Measurements from ENCODE around the gene PALD1.

The PALD1 gene

GRCh38 chr10:70435241-70436085 is 43.1 kb upstream of the PALD1 start:
- DNase-seq (ENCODE audit: low read depth) = no peak
- no peak for TF ChIP-seq CTCF (IDR thresholded peaks at IDR 0.05; ENCODE audit: insufficient read depth, low read depth, low read length, missing control alignments)
- no peak overlapping the region for H3K4me3 ChIP-seq (ENCODE audit: low read length)

- DNase-seq (ENCODE audit: low read depth) = no peak
- H3K4me3 ChIP-seq (ENCODE audit: low read length) = no peak overlapping the region
- no peak for TF ChIP-seq CTCF (IDR thresholded peaks at IDR 0.05; ENCODE audit: insufficient read depth, low read depth, low read length, missing control alignments)
Observed at GRCh38 chr10:70437721-70438120, 40.8 kb upstream of the PALD1 start.

DNA sequence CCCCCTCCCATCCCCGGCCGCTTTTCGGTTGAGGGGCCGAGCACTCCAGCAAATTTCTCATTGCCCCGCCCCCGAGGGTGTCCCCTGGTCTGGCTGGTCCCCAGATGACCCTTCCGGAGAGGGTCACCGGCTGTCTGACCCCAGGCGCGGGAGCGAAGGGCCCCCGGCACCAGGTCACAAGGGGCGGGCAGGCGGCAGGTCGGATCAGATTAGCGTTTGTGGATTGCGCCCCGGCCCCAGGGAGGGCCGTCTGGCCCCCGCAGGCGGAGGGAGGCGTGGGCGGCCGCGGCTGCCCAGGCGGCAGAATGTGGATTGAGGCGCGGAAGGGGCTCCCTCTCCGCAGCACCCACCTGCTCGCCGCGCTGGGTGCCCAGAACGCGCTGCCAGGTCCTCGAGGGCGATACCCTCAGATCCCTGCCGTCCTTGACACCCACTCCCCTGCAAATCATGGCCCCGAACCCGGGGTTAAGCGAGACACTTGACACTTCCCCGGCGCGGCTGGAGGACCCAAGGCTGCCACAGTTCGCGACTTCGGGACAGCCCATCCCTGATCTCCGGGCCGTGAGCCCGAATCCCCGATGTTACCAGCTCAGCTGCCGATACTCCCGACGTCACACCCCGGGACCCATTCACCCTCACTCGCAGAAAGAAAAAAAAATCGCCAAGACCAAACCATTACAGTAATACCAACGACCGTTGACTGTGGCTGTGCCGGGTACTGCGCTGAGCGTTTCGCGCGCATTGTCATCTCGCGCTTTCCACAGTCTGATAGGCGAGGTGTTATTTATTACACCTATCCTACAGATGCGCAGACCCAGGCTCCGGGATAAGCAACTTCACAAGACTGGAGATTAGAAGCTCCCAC is 38.0 kb upstream of the PALD1 start:
- H3K4me3 ChIP-seq (ENCODE audit: low read length) = no peak overlapping the region
- DNase-seq (ENCODE audit: low read depth) = no peak
- no peak for TF ChIP-seq CTCF (IDR thresholded peaks at IDR 0.05; ENCODE audit: insufficient read depth, low read depth, low read length, missing control alignments)

DNA sequence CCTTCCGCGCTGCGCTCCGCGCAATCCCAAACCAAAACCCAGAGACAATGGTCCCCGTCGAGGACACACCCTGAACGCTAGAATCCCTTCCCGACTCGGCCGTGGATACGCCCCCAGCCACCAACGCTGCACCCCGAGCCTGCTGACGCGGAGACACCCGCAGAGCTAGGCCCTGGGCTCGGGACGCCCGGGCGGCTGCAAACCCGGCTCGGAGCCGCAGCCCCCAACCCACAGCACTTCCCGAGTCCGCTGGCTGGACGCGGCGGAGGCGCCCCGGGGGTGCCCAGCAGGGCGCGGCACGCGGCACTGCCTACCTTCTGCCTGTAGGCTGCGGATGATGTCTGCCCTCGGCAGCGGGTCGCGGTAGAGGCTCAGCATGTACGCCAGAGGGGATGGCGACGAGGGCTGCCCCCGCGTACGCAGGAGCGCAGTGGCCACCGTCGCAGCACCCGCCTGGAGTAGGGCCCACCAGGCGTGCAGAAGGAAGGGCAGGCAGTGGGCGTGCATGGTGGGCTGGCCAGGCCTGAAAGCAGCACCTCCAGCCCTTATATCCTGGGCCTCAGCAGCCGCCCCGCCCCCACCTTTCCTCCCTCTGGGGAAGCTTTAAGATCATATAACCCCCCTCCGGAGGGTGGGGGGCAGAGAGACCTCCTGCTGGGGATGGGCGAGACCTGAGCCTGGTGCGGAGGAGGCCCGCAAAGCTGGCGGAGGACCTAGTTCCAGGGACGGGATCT is 37.2 kb upstream of the PALD1 start, which contains the start of gene NODAL:
Gene NODAL, minus strand, starts transcription at position 521 of the 734 bp plus-strand sequence. Its CDS starts 14 bp downstream, at position 507.
- H3K4me3 ChIP-seq (ENCODE audit: low read length) = no peak within 1 kb of the TSS
- no peak for TF ChIP-seq CTCF (IDR thresholded peaks at IDR 0.05; ENCODE audit: insufficient read depth, low read depth, low read length, missing control alignments)
- DNase-seq (ENCODE audit: low read depth) = no peak

DNA sequence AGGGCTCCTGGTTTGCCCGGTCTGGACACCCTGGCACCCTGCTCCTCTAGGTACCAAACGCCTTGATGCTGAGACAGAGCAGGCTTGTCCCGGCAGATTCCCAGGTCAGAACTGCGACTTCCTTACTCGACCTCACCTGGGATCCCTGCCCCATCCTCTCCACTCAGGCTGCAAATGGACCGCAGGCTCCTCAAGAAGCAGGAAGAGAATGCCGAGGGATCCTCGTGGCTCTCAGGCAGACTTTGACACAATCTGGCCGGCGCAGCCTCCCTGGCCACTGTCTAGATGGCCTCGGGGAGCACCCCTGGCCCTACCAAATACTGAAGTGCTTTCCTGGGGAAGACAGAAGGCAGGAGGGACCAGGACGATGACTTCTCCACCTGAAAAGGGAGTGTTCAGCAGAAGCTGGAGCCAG is 36.7 kb upstream of the PALD1 start:
- TF ChIP-seq CTCF (IDR thresholded peaks at IDR 0.05; ENCODE audit: insufficient read depth, low read depth, low read length, missing control alignments) = no peak
- H3K4me3 ChIP-seq (ENCODE audit: low read length) = no peak overlapping the region

GRCh38 chr10:70442332-70442988 is 36.1 kb upstream of the PALD1 start:
- no peak for TF ChIP-seq CTCF (IDR thresholded peaks at IDR 0.05; ENCODE audit: insufficient read depth, low read depth, low read length, missing control alignments)
- peak; percentile 38 for DNase-seq (ENCODE audit: low read depth)
- no peak overlapping the region for H3K4me3 ChIP-seq (ENCODE audit: low read length)

More for the DNA sequence above, 36.7 kb upstream of the PALD1 start:
- DNase-seq (ENCODE audit: low read depth) = peak; percentile 23

Measured in epithelial cell of esophagus (primary cell).